ENCODE results near the gene DMBX1.

GRCh38 chr1:46442317-46443161 is 47.1 kb upstream of the DMBX1 start:
- TF ChIP-seq SMAD1 (CRISPR knock-in tag; IDR thresholded peaks at IDR 0.05; ENCODE audit: borderline replicate concordance, low read depth) (no peak), ZNF841 (CRISPR knock-in tag; IDR thresholded peaks at IDR 0.05; ENCODE audit: borderline replicate concordance) (no peak), SP2 (CRISPR knock-in tag; IDR thresholded peaks at IDR 0.05) (no peak), ELF1 (CRISPR knock-in tag; IDR thresholded peaks at IDR 0.05) (no peak), FOXP4 (CRISPR knock-in tag; IDR thresholded peaks at IDR 0.05) (no peak), SP4 (CRISPR knock-in tag; IDR thresholded peaks at IDR 0.05) (no peak), IRF1 (CRISPR knock-in tag; IDR thresholded peaks at IDR 0.05; ENCODE audit: low read depth) (no peak), PBX3 (CRISPR knock-in tag; IDR thresholded peaks at IDR 0.05; ENCODE audit: borderline replicate concordance) (no peak), EZH2 (conservative IDR thresholded peaks at IDR 0.05; ENCODE audit: low read depth, low read length) (no peak), ZNF788 (CRISPR knock-in tag; IDR thresholded peaks at IDR 0.05; ENCODE audit: borderline replicate concordance) (no peak), MYC (CRISPR knock-in tag; IDR thresholded peaks at IDR 0.05; ENCODE audit: borderline replicate concordance) (no peak)
